Lung microvascular endothelial cell (primary cell): ENCODE measurements around the gene STK32B. TPM values are rescaled to one million over a fixed set of nuclear protein-coding genes. Genes with fewer than 3 reads are reported as not detected.

ENCODE experiments used
- DNase-seq, 2 donors: peaks; one replicate each; pipeline versions ENCODE4 v3.0.0 to v3.0.0-alpha.2; 2010; ENCODE audit warnings: low read depth in 2 of 2
- total RNA-seq: library from RNA; depleted of rRNA; stranded (reverse); fragments of >200 nt; gene quantifications from 2 replicates; pipeline ENCODE4 v1.2.1, GENCODE V29; 2014

STK32B gene
- total RNA-seq, 1 donor from 2014 or later = 17.9 TPM

GRCh38 chr4:5030221-5030620 lies 21.1 kb upstream of the STK32B start:
- DNase-seq = peak; percentile 69 to 80

- no peak for DNase-seq
These were observed 20.4 kb upstream of the STK32B start for GRCh38 chr4:5030927-5031326.

GRCh38 chr4:5032813-5033212 lies 18.5 kb upstream of the STK32B start:
- DNase-seq = no peak

- DNase-seq = peak; percentile 82 to 89
These were observed 17.9 kb upstream of the STK32B start for GRCh38 chr4:5033281-5033841.

GRCh38 chr4:5034206-5034605 lies 17.1 kb upstream of the STK32B start:
- peak in 1 of 2 donors; percentile 68 for DNase-seq

GRCh38 chr4:5036239-5036638 lies 15.0 kb upstream of the STK32B start:
- no peak for DNase-seq

- peak; percentile 78 to 80 for DNase-seq
These were observed 13.4 kb upstream of the STK32B start for GRCh38 chr4:5037553-5038551.

- DNase-seq = no peak
These were observed 11.5 kb upstream of the STK32B start for GRCh38 chr4:5039800-5040199.

- DNase-seq = no peak
These were observed 10.2 kb upstream of the STK32B start for GRCh38 chr4:5040856-5041620.

GRCh38 chr4:5041699-5042098 lies 9.6 kb upstream of the STK32B start:
- no peak for DNase-seq

- no peak for DNase-seq
These were observed 7.7 kb upstream of the STK32B start for GRCh38 chr4:5043579-5043978.

GRCh38 chr4:5044341-5044740 lies 6.9 kb upstream of the STK32B start:
- no peak for DNase-seq

GRCh38 chr4:5045097-5045496 lies 6.2 kb upstream of the STK32B start:
- peak; percentile 68 to 81 for DNase-seq

- DNase-seq = no peak
These were observed 2.6 kb upstream of the STK32B start for GRCh38 chr4:5048721-5049120.

- peak; percentile 88 to 94 for DNase-seq
These were observed 581 bp upstream of the STK32B start for GRCh38 chr4:5050520-5051277.

- DNase-seq = peak; percentile 31 to 51
These were observed 973 bp downstream of the STK32B start for GRCh38 chr4:5052204-5052702.

- DNase-seq = peak in 1 of 2 donors; percentile 22
These were observed 1.6 kb downstream of the STK32B start for GRCh38 chr4:5052726-5053425.

- no peak for DNase-seq
These were observed 3.3 kb downstream of the STK32B start for GRCh38 chr4:5054532-5054931.

- no peak for DNase-seq
These were observed 4.1 kb downstream of the STK32B start for GRCh38 chr4:5055411-5055810.

GRCh38 chr4:5066101-5066500 lies 14.8 kb downstream of the STK32B start:
- no peak for DNase-seq
